T47D (cell line): ENCODE data around the gene PTK7.

Experiments used
- DNase-seq, 2 experiments: peaks; one replicate each; pipeline versions ENCODE4 v3.0.0 to v3.0.0-alpha.2; 2011 to 2012; ENCODE audit warnings: low read depth in 1 of 2, low spot score in 1 of 2
- JUND ChIP-seq: IDR thresholded peaks from 2 replicates; pipeline ENCODE4 v1.6.1; 2012; ENCODE audit warnings: low read depth
- in situ Hi-C: cut with HindIII; loops from 2 replicates; pipeline ENCODE4 v1.10.0; 2016; ENCODE audit warnings: low sequenced_read_pairs, low pct_unique_long_range_greater_than_20kb

The PTK7 gene

GRCh38 chr6:43189776-43190304 is 113.7 kb downstream of the PTK7 start:
- in situ Hi-C loops: no loop called here
- no peak for DNase-seq
- no peak for TF ChIP-seq JUND

DNA sequence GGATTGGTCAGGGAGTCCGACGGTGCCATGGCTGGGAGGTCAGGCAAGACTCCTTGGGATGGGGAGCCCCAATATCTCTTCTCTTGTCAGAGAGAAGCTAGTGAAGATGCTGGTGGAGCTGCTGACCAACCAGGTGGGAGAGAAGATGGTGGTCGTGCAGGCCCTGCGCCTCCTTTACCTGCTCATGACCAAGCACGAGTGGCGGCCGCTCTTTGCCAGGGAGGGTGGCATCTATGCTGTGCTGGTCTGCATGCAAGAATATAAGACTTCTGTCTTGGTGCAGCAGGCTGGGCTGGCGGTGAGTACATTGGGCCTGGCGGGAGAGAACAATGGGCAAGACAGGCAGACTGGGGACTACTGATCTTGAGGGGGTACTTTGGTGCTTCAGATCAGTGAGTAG is 116.8 kb downstream of the PTK7 start:
- DNase-seq: no peak
- no peak for TF ChIP-seq JUND
- in situ Hi-C loops: no loop called here

GRCh38 chr6:43193929-43194328 is 117.8 kb downstream of the PTK7 start:
- TF ChIP-seq JUND: no peak
- DNase-seq: no peak
- in situ Hi-C loops: no loop called here

GRCh38 chr6:43196337-43196736 is 120.2 kb downstream of the PTK7 start:
- no peak for TF ChIP-seq JUND
- in situ Hi-C loops: no loop called here
- DNase-seq: no peak

GRCh38 chr6:43199912-43200311 is 123.8 kb downstream of the PTK7 start:
- no peak for TF ChIP-seq JUND
- DNase-seq: no peak
- in situ Hi-C loops: no loop called here

DNA sequence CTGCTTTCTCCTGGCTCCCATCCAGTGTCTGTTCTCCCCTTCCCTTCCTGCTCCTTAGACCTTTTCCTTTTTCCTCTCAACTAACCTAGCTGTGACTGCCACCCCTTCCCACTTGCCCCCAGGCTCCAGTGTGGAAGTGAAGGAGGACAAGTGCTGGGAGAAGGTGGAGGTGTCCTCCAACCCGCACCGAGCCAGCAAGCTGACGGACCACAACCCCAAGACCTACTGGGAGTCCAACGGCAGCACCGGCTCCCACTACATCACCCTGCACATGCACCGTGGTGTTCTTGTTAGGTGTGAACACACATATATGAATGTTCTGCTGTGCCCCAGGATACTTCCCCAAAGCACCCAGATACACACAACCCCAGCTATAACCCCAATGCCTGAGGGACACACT is 124.4 kb downstream of the PTK7 start:
- in situ Hi-C loops: no loop called here
- no peak for TF ChIP-seq JUND
- no peak for DNase-seq

DNA sequence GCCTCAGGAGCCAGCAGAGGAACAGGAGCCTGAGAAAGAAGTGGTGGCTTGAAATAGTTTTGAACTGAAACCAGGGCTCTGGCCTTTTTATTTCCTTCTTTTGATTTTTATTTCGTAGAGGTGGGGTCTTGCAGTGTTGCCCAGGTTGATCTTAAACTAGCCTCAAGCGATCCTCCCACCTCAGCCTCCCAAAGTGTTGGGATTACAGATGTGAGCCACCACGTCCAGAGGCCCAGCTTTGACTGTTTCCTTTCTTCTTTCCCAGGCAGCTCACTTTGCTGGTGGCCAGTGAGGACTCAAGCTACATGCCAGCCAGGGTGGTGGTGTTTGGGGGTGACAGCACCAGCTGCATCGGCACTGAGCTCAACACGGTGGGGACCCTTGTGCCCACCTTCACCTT is 126.3 kb downstream of the PTK7 start:
- no peak for DNase-seq
- no peak for TF ChIP-seq JUND
- in situ Hi-C loops: no loop called here

DNA sequence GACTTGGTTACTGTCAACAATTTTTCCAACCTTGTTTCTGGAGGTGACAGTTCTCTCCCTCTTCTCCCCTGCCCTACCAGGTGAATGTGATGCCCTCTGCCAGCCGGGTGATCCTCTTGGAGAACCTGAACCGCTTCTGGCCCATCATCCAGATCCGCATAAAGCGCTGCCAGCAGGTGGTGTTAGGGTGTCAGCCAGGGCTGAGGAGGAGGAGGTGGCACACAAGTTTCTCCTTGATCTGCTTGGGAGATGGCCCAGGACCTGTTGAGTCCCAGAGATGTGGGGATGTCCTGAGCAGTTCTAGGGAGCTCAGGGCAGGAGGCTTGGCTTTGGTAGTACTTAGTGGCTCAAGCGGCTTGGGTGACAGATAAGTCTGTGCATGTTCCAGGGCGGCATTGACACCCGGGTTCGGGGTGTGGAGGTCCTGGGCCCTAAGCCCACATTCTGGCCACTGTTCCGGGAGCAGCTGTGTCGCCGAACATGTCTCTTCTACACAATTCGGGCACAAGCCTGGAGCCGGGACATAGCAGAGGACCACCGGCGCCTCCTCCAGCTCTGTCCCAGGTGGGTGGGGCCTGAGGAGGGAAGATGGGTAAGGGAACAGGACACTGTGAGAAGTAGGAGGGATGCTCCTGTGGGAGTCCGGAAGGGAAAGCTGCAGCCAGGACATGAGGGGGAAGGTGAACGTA is 127.1 kb downstream of the PTK7 start:
- DNase-seq: no peak
- TF ChIP-seq JUND: no peak
- in situ Hi-C loops: no loop called here

GRCh38 chr6:43203718-43204095 is 127.6 kb downstream of the PTK7 start:
- no peak for DNase-seq
- no peak for TF ChIP-seq JUND
- in situ Hi-C loops: no loop called here

GRCh38 chr6:43204271-43205105 is 128.4 kb downstream of the PTK7 start:
- no peak for DNase-seq
- in situ Hi-C loops: no loop called here
- TF ChIP-seq JUND: no peak

DNA sequence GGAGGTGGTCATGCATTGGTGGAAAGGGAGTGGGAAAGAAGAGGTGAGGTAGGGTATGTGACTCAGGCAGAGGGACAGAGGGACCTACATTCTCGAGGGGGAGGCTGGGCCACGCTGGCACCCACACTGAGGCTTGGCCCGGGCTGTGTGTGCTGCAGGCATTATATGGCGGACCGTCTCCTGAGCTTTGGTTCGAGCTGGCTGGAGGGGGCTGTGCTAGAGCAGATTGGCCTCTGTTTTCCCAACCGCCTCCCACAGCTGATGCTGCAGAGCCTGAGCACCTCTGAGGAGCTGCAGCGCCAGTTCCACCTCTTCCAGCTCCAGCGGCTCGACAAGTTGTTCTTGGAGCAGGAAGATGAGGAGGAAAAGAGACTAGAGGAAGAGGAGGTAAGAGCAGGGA is 129.7 kb downstream of the PTK7 start:
- no peak for TF ChIP-seq JUND
- no peak for DNase-seq
- in situ Hi-C loops: no loop called here

DNA sequence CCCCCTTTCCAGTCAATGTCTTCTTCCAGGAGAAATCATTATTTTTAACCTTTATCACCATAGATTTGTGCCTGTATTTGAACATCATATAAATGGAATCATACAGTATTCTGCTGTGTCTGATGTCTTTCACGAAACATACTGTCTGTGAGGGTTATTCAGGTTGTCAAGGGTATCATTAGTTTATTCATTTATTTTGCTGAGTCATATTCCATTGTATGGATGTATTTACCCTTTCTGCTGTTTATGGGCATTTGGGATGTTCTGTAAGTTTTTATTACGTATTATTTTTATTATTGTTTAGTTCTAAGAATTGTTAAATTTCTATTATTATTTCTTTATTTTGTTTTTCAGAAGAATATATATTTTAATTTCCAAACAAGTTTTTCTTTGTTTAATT is 131.2 kb downstream of the PTK7 start:
- TF ChIP-seq JUND: no peak
- in situ Hi-C loops: no loop called here
- no peak for DNase-seq
